ACC112 (cell line): Measurements from ENCODE around the gene CGNL1.

ENCODE experiments used
- H2AFZ ChIP-seq: fragments of 200-600 bp; sonication (generic); one replicate; pipeline ENCODE4 v1.6.0; 2017; ENCODE audit warnings: antibody characterized with exemption, low read length; ENCODE audit not compliant: unreplicated experiment
- H3K27ac ChIP-seq: fragments of 200-600 bp; sonication (generic); 2 replicates; pipeline ENCODE4 v1.5.1; 2014; ENCODE audit warnings: low read depth, mild to moderate bottlenecking, antibody characterized with exemption, low read length, moderate library complexity
- H3K27me3 ChIP-seq: fragments of 200-600 bp; sonication (generic); 2 replicates; pipeline ENCODE4 v1.6.1; 2014; ENCODE audit warnings: mild to moderate bottlenecking, antibody characterized with exemption, low read length, moderate library complexity, mixed read lengths; ENCODE audit not compliant: insufficient read depth
- H3K36me3 ChIP-seq: fragments of 200-600 bp; sonication (generic); 2 replicates; pipeline ENCODE4 v1.6.1; 2016; ENCODE audit warnings: mild to moderate bottlenecking, antibody characterized with exemption, low read length, moderate library complexity, mixed read lengths; ENCODE audit not compliant: insufficient read depth
- H3K4me1 ChIP-seq: fragments of 200-600 bp; sonication (generic); one replicate; pipeline ENCODE4 v1.6.1; 2016; ENCODE audit warnings: low read length, mixed read lengths; ENCODE audit not compliant: insufficient read depth, unreplicated experiment, control insufficient read depth
- H3K4me3 ChIP-seq: fragments of 200-600 bp; sonication (generic); 2 replicates; pipeline ENCODE4 v1.5.1; 2014; ENCODE audit warnings: mild to moderate bottlenecking, low read depth, low read length
- H3K79me2 ChIP-seq: fragments of 200-600 bp; sonication (generic); one replicate; pipeline ENCODE4 v1.6.0; 2016; ENCODE audit warnings: low read length; ENCODE audit not compliant: control insufficient read depth, unreplicated experiment, insufficient read depth

CGNL1 gene

GRCh38 chr15:57548835-57549234, 172.5 kb downstream of the CGNL1 start:
- peaks cover 20% of the 10 kb centered on the region for H3K4me1 ChIP-seq
- no peak overlapping the region for H2AFZ ChIP-seq
- no peaks in the 10 kb centered on the region for H3K27me3 ChIP-seq
- H3K4me3 ChIP-seq = no peak overlapping the region
- no peak overlapping the region for H3K27ac ChIP-seq
- H3K79me2 ChIP-seq = no peaks in the 10 kb centered on the region
- H3K36me3 ChIP-seq = no peaks in the 10 kb centered on the region

GRCh38 chr15:57549935-57550334, 173.6 kb downstream of the CGNL1 start:
- no peaks in the 10 kb centered on the region for H3K36me3 ChIP-seq
- H2AFZ ChIP-seq = no peak overlapping the region
- H3K4me1 ChIP-seq = peaks cover 20% of the 10 kb centered on the region
- H3K27me3 ChIP-seq = no peaks in the 10 kb centered on the region
- H3K27ac ChIP-seq = no peak overlapping the region
- H3K4me3 ChIP-seq = no peak overlapping the region
- H3K79me2 ChIP-seq = no peaks in the 10 kb centered on the region

GRCh38 chr15:57550640-57551039, 174.3 kb downstream of the CGNL1 start:
- no peak overlapping the region for H3K4me3 ChIP-seq
- no peaks in the 10 kb centered on the region for H3K79me2 ChIP-seq
- no peaks in the 10 kb centered on the region for H3K36me3 ChIP-seq
- H3K27ac ChIP-seq = no peak overlapping the region
- no peaks in the 10 kb centered on the region for H3K27me3 ChIP-seq
- peaks cover 20% of the 10 kb centered on the region for H3K4me1 ChIP-seq
- H2AFZ ChIP-seq = no peak overlapping the region

- Histone ChIP-seq H2AFZ (peak overlapping the region; percentile 82), H3K27me3 (no peaks in the 10 kb centered on the region), H3K4me1 (peaks cover 20% of the 10 kb centered on the region), H3K36me3 (no peaks in the 10 kb centered on the region), H3K27ac (peak overlapping the region; percentile 35), H3K4me3 (peak overlapping the region; percentile 23; the same call in 1 of the 2 replicates), H3K79me2 (no peaks in the 10 kb centered on the region)
Observed at GRCh38 chr15:57551715-57552677, 175.7 kb downstream of the CGNL1 start.

GRCh38 chr15:57552678-57553334, 176.5 kb downstream of the CGNL1 start:
- H3K27ac ChIP-seq = no peak overlapping the region
- H3K27me3 ChIP-seq = no peaks in the 10 kb centered on the region
- H2AFZ ChIP-seq = no peak overlapping the region
- H3K79me2 ChIP-seq = no peaks in the 10 kb centered on the region
- no peaks in the 10 kb centered on the region for H3K36me3 ChIP-seq
- H3K4me1 ChIP-seq = peaks cover 20% of the 10 kb centered on the region
- H3K4me3 ChIP-seq = no peak overlapping the region

GRCh38 chr15:57553526-57553925, 177.2 kb downstream of the CGNL1 start:
- Histone ChIP-seq H3K27me3 (no peaks in the 10 kb centered on the region), H3K4me3 (no peak overlapping the region), H3K27ac (no peak overlapping the region), H3K36me3 (no peaks in the 10 kb centered on the region), H3K4me1 (peaks cover 20% of the 10 kb centered on the region), H2AFZ (no peak overlapping the region), H3K79me2 (no peaks in the 10 kb centered on the region)

GRCh38 chr15:57554063-57554811, 177.9 kb downstream of the CGNL1 start:
- Histone ChIP-seq H3K4me3 (no peak overlapping the region), H3K4me1 (peaks cover 20% of the 10 kb centered on the region), H3K36me3 (no peaks in the 10 kb centered on the region), H2AFZ (no peak overlapping the region), H3K27ac (no peak overlapping the region), H3K27me3 (no peaks in the 10 kb centered on the region), H3K79me2 (no peaks in the 10 kb centered on the region)

GRCh38 chr15:57554812-57555179, 178.5 kb downstream of the CGNL1 start:
- H3K27ac ChIP-seq = no peak overlapping the region
- H3K4me3 ChIP-seq = no peak overlapping the region
- no peak overlapping the region for H2AFZ ChIP-seq
- no peaks in the 10 kb centered on the region for H3K79me2 ChIP-seq
- no peaks in the 10 kb centered on the region for H3K27me3 ChIP-seq
- peaks cover 20% of the 10 kb centered on the region for H3K4me1 ChIP-seq
- no peaks in the 10 kb centered on the region for H3K36me3 ChIP-seq

- H2AFZ ChIP-seq = no peak overlapping the region
- H3K4me3 ChIP-seq = no peak overlapping the region
- no peak overlapping the region for H3K27ac ChIP-seq
- H3K4me1 ChIP-seq = peaks cover 20% of the 10 kb centered on the region
- no peaks in the 10 kb centered on the region for H3K79me2 ChIP-seq
- no peaks in the 10 kb centered on the region for H3K27me3 ChIP-seq
- H3K36me3 ChIP-seq = no peaks in the 10 kb centered on the region
Observed at GRCh38 chr15:57555270-57555669, 179.0 kb downstream of the CGNL1 start.

GRCh38 chr15:57556040-57556439, 179.7 kb downstream of the CGNL1 start:
- Histone ChIP-seq H3K27me3 (no peaks in the 10 kb centered on the region), H3K4me1 (peaks cover 14% of the 10 kb centered on the region), H3K27ac (no peak overlapping the region), H2AFZ (no peak overlapping the region), H3K36me3 (no peaks in the 10 kb centered on the region), H3K79me2 (no peaks in the 10 kb centered on the region), H3K4me3 (no peak overlapping the region)
